OCI-LY7 (cell line): ENCODE data around the gene DIPK1A. TPM values are rescaled to one million over a fixed set of nuclear protein-coding genes. Genes with fewer than 3 reads are reported as not detected.

Experiments used
- BruUV-seq: library from RNA; stranded (reverse); fragments of 400-500 nt; replicated peaks from 2 replicates; lab custom pipeline; 2021; lab: Mats Ljungman, UMichigan
- CTCF ChIA-PET: fragments of 300-600 bp; sonication (Branson Sonifier 250); formaldehyde crosslinking; loops from one replicate; lab custom pipeline; 2022; ENCODE audit warnings: antibody characterized with exemption; ENCODE audit not compliant: unreplicated experiment; lab: Charles Lee
- POLR2A ChIA-PET: fragments of 300-600 bp; sonication (Branson Sonifier 250); formaldehyde crosslinking; loops from one replicate; lab custom pipeline; 2022; ENCODE audit warnings: antibody characterized with exemption; lab: Charles Lee
- DNase-seq: peaks from one replicate; pipeline ENCODE4 v3.0.0-alpha.2; 2015; ENCODE audit warnings: low spot score
- H2AFZ ChIP-seq: fragments of 200-600 bp; sonication (generic), shearing (Covaris generic); 2 replicates; pipeline ENCODE4 v1.6.1; 2014; ENCODE audit warnings: mild to moderate bottlenecking, antibody characterized with exemption, low read length, moderate library complexity
- H3K27ac ChIP-seq: fragments of 200-600 bp; sonication (generic); 2 replicates; pipeline ENCODE4 v1.5.1; 2014; ENCODE audit warnings: mixed run types, low read depth, mild to moderate bottlenecking, moderate library complexity, low read length, inconsistent platforms; ENCODE audit not compliant: poor library complexity, severe bottlenecking
- H3K36me3 ChIP-seq: fragments of 200-600 bp; sonication (generic); 2 replicates; pipeline ENCODE4 v1.6.1; 2014; ENCODE audit warnings: mild to moderate bottlenecking, antibody characterized with exemption, low read length, moderate library complexity, mixed read lengths; ENCODE audit not compliant: insufficient read depth
- H3K4me1 ChIP-seq: fragments of 200-600 bp; sonication (generic); 2 replicates; pipeline ENCODE4 v1.5.1; 2014; ENCODE audit warnings: mild to moderate bottlenecking, low read length; ENCODE audit not compliant: insufficient read depth, poor library complexity, severe bottlenecking
- H3K4me2 ChIP-seq: fragments of 200-600 bp; sonication (generic); 2 replicates; pipeline ENCODE4 v1.6.1; 2014; ENCODE audit warnings: mild to moderate bottlenecking, low read length
- H3K4me3 ChIP-seq: fragments of 200-600 bp; sonication (generic); 2 replicates; pipeline ENCODE4 v1.5.1; 2014; ENCODE audit warnings: mild to moderate bottlenecking, low read depth, low read length; ENCODE audit not compliant: poor library complexity, severe bottlenecking
- H3K79me2 ChIP-seq: fragments of 200-600 bp; sonication (generic); 2 replicates; pipeline ENCODE4 v1.6.1; 2016; ENCODE audit warnings: low read depth, mild to moderate bottlenecking, low read length, moderate library complexity, mixed read lengths; ENCODE audit not compliant: insufficient read depth
- H3K9me2 ChIP-seq: fragments of 200-600 bp; sonication (generic); 2 replicates; pipeline ENCODE4 v1.6.1; 2016; ENCODE audit warnings: mild to moderate bottlenecking, low read length, mixed read lengths; ENCODE audit not compliant: insufficient read depth
- H3K9me3 ChIP-seq: fragments of 200-600 bp; sonication (generic); 2 replicates; pipeline ENCODE4 v1.6.1; 2014; ENCODE audit warnings: mild to moderate bottlenecking, mixed run types, low read length, mixed read lengths
- H4K20me1 ChIP-seq: fragments of 200-600 bp; sonication (generic); 2 replicates; pipeline ENCODE4 v1.6.1; 2014; ENCODE audit warnings: mild to moderate bottlenecking, antibody characterized with exemption, low read length, moderate library complexity, mixed read lengths; ENCODE audit not compliant: insufficient read depth
- CTCF ChIP-seq: fragments of 200-600 bp; sonication (generic); conservative IDR thresholded peaks from 2 replicates; pipeline ENCODE4 v1.5.1; 2014; ENCODE audit warnings: mild to moderate bottlenecking, antibody characterized with exemption, low read length, moderate library complexity, mixed read lengths
- EZH2phosphoT487 ChIP-seq: fragments of 200-600 bp; sonication (generic); IDR thresholded peaks from 2 replicates; pipeline ENCODE4 v1.6.1; 2018; ENCODE audit warnings: low read depth, borderline replicate concordance, mild to moderate bottlenecking, mixed run types, antibody characterized with exemption, low read length, moderate library complexity, mixed read lengths
- intact Hi-C: fragments of 100-400 bp; cut with micrococcal nuclease; formaldehyde crosslinking; loops from one replicate; pipeline ENCODE4 v1.10.0; 2022; ENCODE audit not compliant: unreplicated experiment
- total RNA-seq, 2 experiments: library from RNA; depleted of rRNA in 1 of 2; stranded (reverse); fragments of >200 nt in 1 of 2; shearing (Covaris generic) in 1 of 2; gene quantifications; 2 replicates each; pipeline ENCODE4 v1.2.3, GENCODE V29; 2014 to 2022

DIPK1A gene
- total RNA-seq, 2 experiments from 2014 or later, result 13.0 to 25.4 TPM

GRCh38 chr1:92820024-92820423 lies 141.2 kb downstream of the DIPK1A start:
- no peak for DNase-seq

GRCh38 chr1:92817986-92818764 lies 143.1 kb downstream of the DIPK1A start:
- Histone ChIP-seq H3K36me3 (no peaks in the 10 kb centered on the region), H3K9me2 (no peaks in the 10 kb centered on the region), H3K27ac (no peak overlapping the region), H3K4me1 (no peaks in the 10 kb centered on the region), H4K20me1 (no peaks in the 10 kb centered on the region), H3K4me3 (no peak overlapping the region), H3K4me2 (no peak overlapping the region), H3K9me3 (no peaks in the 10 kb centered on the region), H3K79me2 (no peaks in the 10 kb centered on the region), H2AFZ (no peak overlapping the region)
- intact Hi-C loops, result loop anchor here (1.0 kb wide), 1 partner anchor 69 kb away; no protein-coding TSS in a partner anchor
- CTCF ChIA-PET, result interaction anchor here (2.1 kb wide), 1 partner anchor 69 kb away, joined by 7 read pairs; no protein-coding TSS in a partner anchor
- POLR2A ChIA-PET, result interaction anchor here (0.6 to 1.9 kb wide), 9 partner anchors 14 to 1405 kb away, joined by 3 to 6 read pairs (median 3); no protein-coding TSS in a partner anchor
- TF ChIP-seq CTCF (peak; percentile 83), EZH2phosphoT487 (no peak)
- no TSS peak for BruUV-seq
- peak; percentile 53 for DNase-seq

More at GRCh38 chr1:92820024-92820423, 141.2 kb downstream of the DIPK1A start:
- Histone ChIP-seq H3K4me2 (no peak overlapping the region), H3K9me2 (no peaks in the 10 kb centered on the region), H3K4me3 (no peak overlapping the region), H3K36me3 (no peaks in the 10 kb centered on the region), H3K9me3 (no peaks in the 10 kb centered on the region), H2AFZ (no peak overlapping the region), H3K27ac (no peak overlapping the region), H3K4me1 (no peaks in the 10 kb centered on the region), H4K20me1 (no peaks in the 10 kb centered on the region), H3K79me2 (no peaks in the 10 kb centered on the region)
- no TSS peak for BruUV-seq
- CTCF ChIA-PET, result no interaction called here
- intact Hi-C loops, result no loop called here
- POLR2A ChIA-PET, result interaction anchor here (0.6 kb wide), 1 partner anchor 513 kb away, joined by 3 read pairs; no protein-coding TSS in a partner anchor
- TF ChIP-seq EZH2phosphoT487 (no peak), CTCF (no peak)
